GM19324 (cell line): Measurements from ENCODE around the gene OSBPL3.

Experiments
- ATAC-seq: cut with Tn5 transposase; IDR thresholded peaks from one replicate; pipeline ENCODE4 v1.9.1; 2021; ENCODE audit warnings: mild to moderate bottlenecking, moderate library complexity; ENCODE audit not compliant: unreplicated experiment, low FRiP score

The OSBPL3 gene

DNA sequence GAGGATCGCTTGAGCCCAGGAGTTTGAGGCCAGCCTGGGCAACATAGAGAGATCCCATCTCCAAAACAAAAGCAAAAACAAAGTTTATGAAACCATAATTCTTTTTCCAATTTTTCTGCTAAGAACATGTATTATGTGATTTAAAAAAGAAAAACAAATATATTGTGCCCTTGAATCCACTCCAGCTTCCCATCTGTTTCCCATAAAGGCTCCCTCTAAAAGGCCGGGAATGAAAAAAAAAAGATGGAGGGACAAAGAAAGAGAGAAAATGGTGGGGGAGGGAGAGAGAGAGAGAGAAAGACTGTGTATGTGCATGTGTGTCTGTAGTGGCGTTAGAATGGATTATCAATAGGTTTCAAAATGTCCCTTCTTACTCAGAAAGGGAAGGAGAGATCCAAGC is 202.2 kb downstream of the OSBPL3 start:
- no peak for ATAC-seq

DNA sequence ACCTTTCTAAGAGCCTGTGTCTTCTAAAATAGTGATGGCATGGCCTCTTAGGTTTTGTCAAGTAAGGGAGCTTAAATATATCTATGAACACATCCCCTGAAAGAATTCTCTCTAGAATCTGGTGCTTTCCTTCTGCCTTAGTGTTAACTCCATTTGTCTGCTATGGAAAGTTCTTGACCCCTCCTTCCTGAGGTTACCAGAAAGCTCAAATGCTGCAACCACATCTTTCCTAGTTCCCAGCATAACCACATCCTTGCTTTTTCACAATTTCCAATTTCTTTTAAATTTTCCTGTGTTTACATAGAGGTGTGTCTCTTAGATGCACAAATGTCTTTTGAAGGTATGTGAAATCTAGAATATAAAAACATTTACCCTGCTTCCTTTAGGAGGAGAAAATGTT is 206.3 kb downstream of the OSBPL3 start:
- no peak for ATAC-seq

DNA sequence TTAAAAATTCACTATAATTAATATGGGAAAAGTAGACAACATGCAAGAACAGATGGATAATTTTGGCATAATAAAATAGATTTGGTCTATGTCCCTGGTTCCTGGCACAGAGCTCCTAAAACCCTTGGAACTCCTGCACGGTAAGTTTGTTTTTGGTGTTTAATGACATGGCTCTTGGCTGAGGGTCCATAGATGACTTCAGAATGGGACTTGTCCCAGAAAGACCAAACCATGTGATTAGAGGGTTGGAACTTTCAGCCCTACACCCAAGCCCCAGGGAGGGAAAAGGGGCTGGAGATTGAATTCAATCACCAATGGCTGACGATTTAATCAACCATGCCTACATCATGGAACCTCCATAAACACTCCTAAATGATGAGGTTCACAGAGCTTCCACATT is 210.1 kb downstream of the OSBPL3 start:
- no peak for ATAC-seq

DNA sequence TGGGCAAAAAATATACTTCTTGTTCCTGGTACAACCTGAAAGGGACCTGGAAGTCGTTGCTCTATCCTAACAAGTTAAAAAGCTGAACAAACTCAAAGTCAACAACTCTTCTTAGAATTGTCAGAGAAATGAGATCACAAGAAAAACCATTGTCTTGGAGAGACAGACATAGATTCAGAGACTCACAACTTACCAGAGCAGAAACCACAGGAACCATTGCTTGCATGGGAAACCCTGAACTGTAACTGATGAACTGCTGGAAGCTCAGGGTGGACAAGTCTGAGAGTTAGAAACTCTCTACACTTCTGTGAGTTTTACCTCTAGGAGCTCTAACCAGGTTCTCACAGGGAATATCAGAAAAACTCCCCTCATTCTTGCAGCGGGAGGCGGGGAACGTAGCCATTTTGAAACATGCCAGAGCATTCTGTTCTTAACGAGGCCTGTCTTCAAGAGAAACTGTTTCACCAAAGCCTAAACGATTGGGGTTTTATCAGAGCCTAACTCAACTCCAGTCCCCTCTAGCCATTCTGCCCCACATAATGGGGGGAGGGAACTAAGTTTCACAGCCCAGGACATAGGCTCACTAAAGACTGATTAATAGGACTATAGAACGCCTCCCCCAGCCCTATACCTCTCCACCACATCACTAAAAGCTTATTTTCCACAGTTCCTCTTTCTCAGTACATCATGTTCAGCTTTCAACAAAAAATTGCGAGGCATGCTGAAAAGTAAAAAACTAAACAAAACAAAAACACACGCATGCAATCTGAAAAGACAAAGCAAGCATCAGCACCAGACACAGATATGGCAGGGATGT is 210.8 kb downstream of the OSBPL3 start:
- no peak for ATAC-seq

DNA sequence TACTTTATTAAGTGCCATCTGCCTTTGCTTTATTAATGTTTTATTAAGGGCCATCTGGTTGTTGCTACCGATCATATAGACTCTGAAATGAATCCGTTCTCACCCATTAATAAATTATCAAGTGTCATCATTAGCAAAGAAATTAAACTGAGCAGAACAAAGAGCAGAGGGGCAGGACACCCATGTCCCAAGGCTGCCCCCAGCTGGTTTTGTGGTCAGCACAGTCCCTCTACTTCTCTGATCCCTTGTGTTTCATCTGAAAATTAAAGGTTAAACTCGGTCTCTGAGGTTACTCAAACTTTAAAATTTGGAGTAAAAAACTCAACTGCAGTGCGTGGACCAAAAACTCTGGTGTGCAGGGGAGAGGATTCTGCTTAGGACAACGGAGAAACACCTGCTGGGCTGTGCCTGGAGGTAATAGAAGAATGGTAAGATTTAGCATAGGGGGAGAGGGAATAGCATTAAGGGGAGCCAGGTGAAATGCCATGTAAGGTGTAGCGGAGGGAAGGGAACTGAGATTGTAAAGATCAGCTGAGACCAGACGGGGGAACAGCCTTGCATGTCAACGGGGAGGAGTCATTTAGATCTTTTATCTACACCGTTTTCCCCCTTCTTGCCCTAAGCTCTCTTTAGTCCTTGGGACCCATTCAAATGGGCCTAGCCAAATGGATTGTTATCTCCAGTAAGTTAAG is 212.0 kb downstream of the OSBPL3 start:
- ATAC-seq: no peak

DNA sequence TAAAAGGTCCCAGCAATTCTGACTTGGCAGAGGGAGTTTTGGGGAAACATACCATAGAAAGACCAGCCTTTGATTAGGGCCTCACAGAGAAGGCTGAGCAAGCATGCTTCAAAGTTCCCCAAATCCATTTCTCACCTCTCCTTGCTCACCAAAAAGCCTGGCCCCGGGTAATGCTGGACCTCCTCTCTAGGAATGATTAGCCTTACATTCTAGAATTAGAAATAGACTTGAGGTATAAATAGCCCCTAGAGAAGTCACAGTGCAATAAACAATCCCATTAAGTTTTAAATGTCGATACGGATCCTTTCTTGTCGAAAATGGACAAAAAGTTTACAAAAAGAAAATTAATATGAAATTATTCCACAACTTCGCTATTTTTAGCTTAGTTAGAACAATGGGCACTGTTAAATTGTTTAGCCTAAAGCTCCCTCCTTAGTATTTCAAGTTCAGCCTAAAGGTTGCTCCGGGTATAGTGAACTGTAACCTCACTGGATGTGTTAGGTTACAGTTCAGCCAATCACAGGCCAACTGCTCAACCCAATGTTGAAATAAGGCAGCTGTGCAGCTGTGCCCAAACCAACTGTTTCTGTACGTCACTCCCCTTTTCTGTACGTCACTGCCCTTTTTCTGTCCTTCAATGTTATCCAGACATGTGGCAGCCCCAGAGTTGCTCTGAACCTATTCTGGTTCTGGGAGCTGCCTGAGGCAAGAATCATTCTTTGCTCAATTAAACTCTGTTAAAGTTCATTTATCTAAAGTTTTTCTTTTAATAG is 214.8 kb downstream of the OSBPL3 start:
- no peak for ATAC-seq

DNA sequence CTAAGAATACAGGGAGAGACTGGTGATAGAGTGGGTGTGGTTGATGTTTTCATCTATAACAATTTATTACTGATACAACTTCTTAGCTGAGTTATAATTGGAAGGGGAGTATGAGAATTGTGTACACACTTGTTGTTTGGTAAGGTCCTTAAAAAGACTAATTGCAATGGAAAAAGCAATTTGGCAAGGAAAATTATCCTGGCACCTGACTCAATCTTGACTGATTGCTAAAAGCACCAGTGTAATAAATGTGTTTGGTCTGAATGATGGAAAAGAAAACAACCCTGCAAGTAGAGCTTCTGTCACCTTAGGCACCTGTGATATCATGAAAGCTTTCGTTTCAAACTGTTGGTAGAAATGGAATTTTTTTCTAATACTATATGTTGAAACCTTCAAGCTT is 216.0 kb downstream of the OSBPL3 start:
- ATAC-seq: no peak

DNA sequence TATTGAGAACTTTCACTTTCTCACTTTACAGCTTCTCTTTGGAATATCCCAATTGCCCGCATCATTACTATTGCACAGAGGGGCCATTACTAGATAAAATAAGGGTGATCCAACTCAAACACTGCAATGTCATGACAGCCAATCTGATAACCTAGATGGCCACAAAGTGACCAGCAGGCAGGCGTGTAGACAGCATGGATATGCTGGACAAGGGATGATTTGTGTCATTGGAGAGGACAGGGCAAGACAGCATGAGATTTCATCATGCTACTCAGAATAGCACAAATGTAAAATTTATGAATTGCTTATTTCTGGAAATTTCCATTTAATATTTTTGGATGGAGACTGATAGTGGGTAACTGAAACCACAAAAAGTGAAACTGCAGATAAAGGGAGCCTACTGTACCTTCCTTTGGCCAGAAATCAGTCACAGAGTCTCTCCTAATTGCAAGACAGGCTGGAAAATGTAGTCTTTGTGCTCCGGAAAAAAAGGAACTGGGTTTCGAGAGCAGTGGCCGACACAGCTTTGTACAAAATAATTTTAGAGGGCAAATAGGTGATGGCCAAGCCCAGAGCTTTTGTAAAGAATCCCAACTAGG is 216.6 kb downstream of the OSBPL3 start:
- ATAC-seq: no peak

DNA sequence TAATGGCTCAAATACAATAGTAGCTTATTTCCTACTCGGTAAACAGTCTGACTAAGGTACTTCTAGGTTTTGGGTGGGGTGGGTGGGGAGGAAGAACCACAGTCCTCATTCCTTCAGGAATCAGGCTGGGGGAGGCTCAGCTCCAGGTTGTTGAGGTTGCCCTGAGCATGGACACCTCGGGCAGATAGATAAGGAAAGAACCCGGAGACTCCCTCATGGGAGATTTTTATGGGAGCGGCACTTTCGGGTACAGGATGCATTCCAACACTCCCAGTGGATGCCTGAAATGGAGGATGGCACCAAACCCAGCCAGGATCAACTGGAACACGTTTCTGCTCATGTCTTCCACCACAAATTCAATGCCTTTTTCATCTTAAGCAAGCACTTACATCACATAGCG is 217.2 kb downstream of the OSBPL3 start:
- no peak for ATAC-seq

DNA sequence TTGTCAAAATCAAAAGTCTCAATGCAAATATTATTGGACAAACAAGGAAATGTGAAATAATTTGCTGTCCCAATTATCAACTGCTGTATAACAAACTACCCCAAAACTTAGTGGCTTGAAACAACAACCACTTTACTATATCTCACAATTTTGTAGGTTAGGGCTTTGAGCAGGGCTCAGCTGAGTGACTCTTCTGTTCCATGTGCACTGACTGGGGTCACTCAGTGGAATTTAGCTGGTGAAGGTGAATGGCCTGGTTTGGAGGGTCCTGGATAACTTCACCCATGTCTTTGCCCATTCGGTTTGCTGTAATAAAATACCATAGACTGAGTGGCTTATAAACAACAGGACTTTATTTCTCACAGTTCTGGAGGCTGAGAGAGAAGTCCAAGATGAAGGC is 219.0 kb downstream of the OSBPL3 start:
- no peak for ATAC-seq

DNA sequence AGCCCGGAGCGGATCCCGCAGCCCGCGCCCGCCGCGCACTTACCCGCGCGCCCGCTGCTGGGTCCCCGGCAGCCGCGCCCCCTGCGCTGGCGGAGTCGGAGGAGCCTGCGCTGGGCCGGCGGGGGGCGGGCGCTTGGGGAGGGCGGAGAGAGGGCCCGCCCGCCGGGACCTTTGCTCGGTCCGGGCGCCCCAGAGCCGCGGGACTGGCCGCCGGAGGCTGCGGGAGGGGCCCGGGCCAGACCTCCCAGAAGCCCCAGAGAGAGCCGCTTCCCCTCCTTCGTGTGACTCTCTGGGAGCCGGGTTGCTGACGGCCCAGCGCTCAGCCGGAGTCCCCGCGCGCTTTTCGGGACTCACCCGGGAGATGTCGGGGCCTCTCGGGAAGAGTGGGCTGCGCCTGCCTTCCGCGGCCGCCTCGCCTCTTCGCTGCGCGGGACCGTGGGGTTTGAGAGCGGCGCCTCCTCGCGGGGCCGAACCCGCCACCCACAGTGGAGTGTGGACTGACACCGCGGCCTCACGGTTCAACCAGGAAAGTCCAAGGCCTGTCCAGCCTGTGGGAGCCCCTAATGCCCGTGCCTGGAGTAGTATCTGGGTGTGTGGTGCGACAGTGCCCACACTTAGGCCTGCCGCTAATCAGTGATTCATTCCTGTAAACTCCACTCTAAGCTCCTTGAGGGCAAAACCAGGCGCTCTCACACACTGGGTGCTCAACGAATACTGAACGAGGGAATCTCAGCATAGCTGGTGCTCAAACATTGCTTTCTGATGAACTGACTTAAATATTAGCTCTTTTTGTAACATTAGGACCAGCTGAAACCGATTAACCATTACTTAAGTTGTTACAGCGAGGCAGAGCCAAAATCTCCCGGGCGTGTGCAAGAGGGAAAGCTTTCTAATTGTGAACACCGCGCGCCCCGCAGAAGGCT is 222.4 kb downstream of the OSBPL3 start, which contains the start of gene GSDME:
TSS of gene GSDME (minus strand) at position 112 of the 923 bp plus-strand sequence. CDS start 7,690 bp downstream, outside the sequence.
- ATAC-seq: peak; percentile 72

DNA sequence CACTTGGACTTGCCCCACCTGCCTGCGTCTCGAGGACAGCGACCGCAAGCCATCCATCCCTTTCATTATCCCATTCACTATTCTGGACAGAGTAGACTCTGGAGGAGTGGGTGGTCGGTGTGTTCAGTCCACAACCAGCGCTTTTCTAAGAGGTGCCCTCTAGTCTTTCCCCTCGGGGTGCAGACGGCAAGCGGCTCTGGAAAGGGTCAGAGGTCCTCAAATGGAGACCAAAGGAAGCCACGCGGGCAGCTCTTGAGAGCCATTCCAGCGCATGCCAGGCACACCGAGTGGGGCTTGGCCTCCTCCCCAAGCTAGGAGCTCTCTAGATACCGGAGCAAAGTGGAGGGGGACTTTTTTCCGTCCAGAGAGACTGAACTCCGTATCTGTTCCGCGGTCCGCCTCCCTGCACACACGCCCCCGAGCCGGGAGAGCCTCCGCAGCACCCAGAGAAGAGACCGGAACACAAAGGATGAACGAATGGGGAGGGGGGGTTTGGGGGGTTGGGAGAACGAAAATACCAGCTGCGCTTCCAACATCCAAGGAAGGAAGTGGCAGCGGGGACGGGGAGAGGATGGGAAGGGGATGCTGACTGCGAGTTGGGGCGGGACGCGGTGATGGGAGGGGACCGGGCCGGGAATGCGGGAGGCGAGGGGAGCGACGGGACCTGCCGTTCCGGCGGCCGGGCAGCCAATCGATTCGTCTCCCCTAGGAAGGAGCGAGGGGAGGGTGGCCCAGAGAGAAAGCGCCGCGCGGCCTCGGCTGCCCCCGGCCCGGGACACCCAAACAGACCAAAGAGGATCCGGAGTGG is 223.2 kb downstream of the OSBPL3 start:
- no peak for ATAC-seq

DNA sequence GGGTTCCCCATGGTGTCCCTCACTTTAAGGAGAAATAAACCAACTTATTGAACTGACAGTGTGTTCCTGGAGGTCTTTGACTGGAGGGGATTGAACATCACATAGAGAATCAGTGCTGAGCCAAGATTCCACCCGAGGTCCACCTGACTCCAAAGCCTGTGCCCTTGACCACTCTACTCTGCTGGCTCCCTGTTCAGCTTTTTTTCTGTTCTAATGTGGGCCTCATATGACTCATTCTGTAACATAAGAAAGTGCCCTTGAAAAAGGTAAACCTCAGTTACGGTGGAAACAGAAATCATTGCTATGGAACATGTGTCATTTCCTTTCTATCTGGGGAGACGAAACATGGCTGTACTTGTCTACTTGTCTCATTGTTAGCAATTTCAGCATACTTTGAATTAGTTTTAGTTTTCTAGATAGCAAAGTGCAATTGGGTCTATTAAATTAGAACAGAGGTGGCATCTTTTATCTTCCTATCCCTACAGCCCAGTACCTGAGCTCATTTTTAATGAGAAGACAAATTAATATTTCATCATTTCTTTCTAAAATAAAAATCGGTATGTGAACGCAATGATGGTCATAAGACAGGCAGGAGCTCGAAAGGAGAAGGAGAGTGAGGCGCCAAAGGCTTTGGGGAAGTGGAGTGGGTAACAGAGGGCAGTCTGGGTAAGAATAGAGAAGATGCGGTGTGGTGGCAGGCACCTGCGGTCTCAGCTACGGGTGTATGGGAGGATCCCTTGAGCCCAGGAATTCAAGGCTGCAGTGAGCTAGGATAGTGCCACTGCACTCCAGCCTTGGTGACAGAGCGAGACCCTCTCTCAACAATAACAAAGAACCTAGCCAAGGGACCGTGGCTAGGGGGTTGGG is 224.2 kb downstream of the OSBPL3 start:
- ATAC-seq: no peak

DNA sequence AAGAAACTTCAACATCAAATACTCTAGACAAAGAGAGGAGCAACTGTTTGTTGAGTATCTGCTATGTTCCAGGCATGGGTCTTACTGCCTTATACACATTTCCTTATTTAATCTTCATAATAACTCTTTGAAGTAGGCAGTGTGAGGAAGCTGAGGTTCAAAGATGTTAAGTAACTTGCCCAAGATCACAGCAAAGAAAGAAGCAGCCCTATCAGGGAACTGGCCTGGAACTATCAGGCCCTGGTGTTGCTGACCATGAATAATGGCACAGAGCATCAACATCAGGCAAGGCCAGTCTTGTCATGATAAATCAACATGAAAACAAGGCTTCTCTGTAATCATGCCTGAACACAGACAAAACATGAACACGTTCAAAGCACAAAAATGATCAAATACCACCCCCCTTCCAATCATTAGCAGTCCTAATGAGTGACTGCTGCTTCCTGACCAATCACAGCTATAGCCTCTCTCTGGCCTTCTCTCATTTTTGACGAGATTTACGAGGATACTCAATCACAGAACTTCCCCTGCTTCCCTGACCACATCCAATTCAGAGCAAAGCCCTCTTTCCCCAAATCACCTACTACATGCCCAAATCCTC is 225.0 kb downstream of the OSBPL3 start:
- no peak for ATAC-seq

DNA sequence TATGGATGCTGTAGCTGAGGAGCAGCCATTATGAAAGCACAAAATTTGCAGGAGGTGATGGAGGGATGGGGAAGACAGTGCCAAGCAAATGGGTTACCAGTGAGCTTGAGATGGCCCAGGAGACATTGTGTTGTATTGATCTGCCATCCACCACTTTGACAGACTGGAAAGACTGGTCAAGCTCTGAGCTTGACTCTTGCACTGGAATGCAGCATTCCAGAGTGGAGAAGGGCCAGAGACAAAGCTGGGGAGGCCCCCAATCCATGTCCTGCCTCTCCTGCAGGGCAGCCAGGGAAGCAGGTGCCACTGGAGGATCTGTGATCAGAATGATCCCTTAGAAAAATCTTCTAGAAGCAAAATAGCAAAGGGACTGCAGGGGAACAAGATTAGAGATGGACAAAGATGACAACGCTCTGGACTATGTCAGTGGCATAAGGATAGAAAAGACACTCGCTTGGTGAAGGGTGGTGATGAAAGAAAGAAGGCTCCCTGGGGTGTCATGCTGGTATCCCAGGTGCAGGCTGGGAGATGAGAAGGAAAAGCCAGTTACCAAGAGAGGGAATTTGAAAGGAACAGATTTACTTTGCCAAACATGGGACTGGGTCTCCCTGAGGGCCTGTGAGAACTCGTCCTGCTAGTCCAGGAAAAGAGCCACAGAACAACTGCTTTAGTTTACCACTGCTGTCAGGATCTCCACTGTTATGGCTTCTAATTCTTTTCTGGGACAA is 227.7 kb downstream of the OSBPL3 start:
- ATAC-seq: no peak

DNA sequence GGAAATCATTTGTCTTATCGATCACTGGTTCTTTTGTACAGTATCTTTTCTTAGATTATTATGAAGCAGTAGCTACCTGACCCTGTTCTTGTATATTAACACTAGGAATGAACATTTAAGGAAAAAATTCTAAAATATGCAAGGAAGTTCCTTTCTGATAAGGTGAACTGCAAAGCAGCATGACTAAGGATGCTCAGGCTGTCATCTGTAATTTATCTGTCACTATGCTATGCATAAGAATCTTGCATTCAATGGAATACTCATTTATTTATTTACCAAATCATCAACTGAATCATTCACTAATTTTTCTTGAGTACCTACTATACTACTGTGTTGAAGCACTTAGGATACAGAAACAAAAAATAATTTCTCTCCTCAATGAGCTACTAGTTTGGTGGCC is 228.5 kb downstream of the OSBPL3 start:
- ATAC-seq: no peak

DNA sequence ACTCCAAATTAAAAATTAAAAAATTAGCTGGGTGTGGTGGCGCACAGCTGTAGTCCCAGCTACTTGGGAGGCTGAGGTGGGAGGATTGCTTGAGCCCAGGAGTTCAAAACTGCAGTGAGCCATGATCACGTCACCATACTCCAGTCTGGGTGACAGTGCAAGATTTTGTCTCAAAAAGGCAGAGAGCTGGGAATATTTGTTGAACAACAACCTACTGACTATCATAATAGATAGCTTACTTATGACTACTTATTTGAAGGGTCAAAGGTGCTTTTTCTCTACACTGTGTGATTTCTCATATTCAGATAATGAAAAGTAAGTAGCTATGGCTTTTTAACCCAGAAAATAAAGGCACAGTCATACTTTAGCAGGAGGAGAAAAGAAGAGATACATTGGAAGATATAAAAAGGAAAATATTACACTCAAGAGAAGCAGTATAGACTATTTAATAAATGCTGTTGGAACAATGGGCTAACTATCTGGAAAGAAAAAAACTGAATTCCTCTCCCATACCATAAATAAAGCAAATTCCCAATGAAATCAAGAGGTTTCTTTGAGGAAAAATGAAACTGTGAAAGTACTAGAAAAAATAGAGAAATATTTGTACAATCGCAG is 229.4 kb downstream of the OSBPL3 start:
- no peak for ATAC-seq
